ENCODE data around the gene RTKN. TPM values are rescaled to one million over a fixed set of nuclear protein-coding genes. Genes with fewer than 3 reads are reported as not detected.
"Not testable (repeated sequence)": the region's sequence is repeated elsewhere in the genome, so short reads cannot be mapped to it uniquely, and the experiment has no call there.

Gene RTKN
- total RNA-seq, 2 donors from 2014 or later: 3.1 to 4.8 TPM

DNA sequence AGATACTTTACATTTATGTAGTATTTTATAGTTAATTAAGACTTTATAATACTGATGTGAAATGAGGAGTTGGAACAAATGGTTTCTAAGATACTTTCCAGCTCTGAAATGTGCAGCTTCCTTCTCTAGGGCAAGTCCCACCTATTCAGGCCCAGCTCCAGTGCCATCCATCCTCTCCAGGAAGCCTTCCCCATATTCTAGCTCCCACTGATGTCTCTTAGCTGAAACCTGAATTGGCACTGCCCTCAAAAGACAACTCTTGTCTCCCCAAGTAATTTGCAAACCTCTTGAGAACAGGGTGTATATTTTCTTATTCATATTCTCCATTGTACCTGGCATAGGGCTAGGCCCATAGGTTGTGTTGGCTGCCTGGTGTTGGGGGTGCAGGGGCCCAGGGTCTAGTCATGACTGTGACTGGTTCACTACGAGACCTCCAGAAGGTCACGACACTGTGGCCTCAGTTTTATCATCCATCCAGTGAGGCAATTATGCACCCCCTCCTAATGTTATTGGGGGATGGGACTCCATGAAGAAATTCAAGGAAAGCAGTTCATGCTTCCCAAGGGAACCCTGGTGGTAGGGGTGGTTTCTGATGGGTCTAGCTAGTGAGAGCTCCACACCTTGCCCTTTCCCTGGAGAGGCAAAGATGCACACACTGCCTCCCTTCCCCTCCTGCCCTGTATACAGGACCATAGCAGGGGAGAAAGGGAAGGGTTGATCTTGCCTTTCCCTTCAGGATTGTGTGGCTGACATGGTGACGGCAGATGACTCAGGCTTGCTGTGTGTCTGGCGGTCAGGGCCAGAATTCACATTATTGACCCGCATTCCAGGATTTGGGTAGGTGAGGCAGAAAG is 17.4 kb downstream of the RTKN start:
- Mint-ChIP-seq H3K4me3 (no peak overlapping the region), H3K9me3 (no peaks in the 10 kb centered on the region), H3K4me1 (ENCODE audit: low read depth) (peaks cover 37% of the 10 kb centered on the region), H3K27ac (no peak overlapping the region), H3K27me3 (ENCODE audit: low read depth) (no peaks in the 10 kb centered on the region), H3K36me3 (ENCODE audit: insufficient read depth in 2 of 2) (peaks cover 2 to 4% of the 10 kb centered on the region in 2 donors)
- no peak for ATAC-seq (replicated peaks in 1 of 2)
- no peak for DNase-seq

DNA sequence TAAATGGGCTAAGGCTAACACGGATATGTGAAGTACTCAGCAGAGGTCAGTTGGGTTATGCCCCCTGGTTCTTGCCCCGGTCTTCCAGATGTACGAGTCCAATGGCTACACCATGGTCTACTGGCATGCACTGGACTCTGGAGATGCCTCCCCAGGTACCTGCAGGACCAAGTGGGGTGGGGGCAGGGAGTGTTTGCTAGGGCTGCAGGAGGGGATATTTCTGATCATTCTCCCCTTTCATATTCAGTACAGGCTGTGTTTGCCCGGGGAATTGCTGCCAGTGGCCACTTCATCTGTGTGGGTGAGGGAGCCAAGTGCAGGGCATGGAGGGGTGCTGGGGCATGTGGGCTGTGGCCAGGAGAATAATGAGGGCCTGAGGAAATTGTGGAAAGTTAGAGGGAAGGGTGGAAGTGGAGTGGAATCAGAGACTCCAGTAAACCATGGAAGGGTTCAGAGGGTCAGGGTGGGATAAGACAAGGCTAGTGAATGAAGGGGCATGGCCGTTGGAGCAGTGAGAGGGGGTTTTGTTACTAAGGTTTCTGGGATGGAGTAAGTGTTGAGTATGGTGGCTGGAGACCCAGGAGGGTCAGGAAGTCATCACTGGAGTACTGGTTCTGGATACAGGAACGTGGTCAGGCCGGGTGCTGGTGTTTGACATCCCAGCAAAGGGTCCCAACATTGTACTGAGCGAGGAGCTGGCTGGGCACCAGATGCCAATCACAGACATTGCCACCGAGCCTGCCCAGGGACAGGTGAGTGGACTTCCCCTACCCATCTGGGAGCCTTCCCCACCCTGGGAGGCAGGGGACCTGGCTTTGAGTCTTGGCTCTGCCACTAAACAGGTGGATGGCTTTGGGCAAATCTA is 18.3 kb downstream of the RTKN start:
- DNase-seq (no peak), ATAC-seq (replicated peaks in 1 of 2) (no peak)
- H3K27ac Mint-ChIP-seq: no peak overlapping the region
- H3K4me3 Mint-ChIP-seq: peak overlapping the region; percentile 96 to 97
- peaks cover 2 to 4% of the 10 kb centered on the region in 2 donors for H3K36me3 Mint-ChIP-seq (ENCODE audit: insufficient read depth in 2 of 2)
- H3K9me3 Mint-ChIP-seq: no peaks in the 10 kb centered on the region
- H3K4me1 Mint-ChIP-seq (ENCODE audit: low read depth): peaks cover 37% of the 10 kb centered on the region
- no peaks in the 10 kb centered on the region for H3K27me3 Mint-ChIP-seq (ENCODE audit: low read depth)

DNA sequence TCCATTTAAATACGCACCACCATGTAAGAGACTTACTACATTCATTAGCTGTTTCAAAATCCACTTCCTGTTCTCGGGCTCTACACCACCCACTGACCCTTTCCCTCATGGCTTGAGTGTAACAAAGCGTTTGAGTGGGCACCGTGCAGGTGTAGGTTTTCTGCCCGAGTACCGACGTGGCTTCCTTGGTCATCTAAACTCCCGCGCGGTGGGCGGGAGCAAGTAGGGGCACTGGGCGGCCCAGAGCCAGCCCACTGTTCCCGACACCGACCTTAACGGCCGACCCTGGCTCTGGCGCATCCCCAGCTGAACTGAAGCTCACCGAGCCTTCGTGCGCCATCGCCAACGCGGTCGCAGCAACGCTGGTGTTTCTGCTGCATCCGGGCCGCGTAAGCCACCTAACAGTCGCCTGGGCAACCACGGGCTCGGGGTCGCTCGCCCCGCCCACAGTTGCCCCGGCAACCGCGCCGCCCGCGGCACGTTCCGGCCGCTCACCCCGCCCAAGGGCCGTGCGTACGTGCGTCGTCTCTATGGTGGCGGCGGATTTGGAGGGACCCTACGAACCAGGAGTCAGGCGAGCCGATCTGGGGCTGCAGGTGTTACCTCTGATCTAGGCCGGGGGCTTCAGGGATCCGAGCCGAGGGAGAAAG is 20.4 kb downstream of the RTKN start, which contains the start of the genes C2orf81 and WDR54:
TSS of gene C2orf81 (minus strand) at position 399 of the 650 bp plus-strand sequence. CDS start at position 340, 59 bp downstream.
TSS of gene WDR54 (plus strand) at position 510 of the 650 bp plus-strand sequence. CDS start 424 bp downstream, outside the sequence.
- Mint-ChIP-seq H3K36me3 (ENCODE audit: insufficient read depth in 2 of 2) (peaks cover 2 to 4% of the 10 kb centered on the region in 2 donors), H3K4me3 (peak within 1 kb of the TSS; percentile 96 to 97), H3K27ac (peak within 1 kb of the TSS; percentile 94), H3K9me3 (no peaks in the 10 kb centered on the region), H3K27me3 (ENCODE audit: low read depth) (no peaks in the 10 kb centered on the region), H3K4me1 (ENCODE audit: low read depth) (peaks cover 42% of the 10 kb centered on the region)
- ATAC-seq (replicated peaks in 1 of 2) (peak; percentile 97 to 98), DNase-seq (peak; percentile 96 to 97)

DNA sequence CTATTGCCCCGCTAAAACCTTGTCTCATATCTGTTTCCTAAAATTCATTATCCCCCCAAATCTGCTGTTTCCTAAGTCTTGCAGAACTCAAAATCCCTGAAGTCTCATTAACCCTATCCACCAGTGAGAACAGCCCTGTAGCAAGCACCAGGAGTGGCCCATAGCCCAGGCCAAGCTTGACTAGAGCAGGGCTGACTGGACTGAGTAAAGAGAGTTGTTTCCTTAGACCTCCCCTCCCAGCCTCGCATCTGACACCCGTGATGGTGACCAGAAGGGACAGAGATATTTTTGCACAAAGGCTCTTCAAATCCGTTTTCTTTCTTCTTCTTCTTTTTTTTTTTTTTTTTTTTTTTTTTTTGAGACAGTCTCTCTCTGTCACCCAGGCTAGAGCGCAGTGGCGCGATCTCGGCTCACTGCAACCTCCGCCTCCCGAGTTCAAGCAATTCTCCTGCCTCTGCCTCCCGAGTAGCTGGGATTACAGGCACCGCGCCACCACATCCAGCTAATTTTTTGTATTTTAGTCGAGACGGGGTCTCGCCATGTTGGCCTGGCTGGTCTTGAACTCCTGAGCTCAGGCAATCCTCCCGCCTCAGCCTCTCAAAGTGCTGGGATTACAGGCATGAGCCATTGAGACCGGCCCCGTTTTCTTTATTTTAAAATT is 21.2 kb downstream of the RTKN start:
- H3K4me1 Mint-ChIP-seq (ENCODE audit: low read depth): peaks cover 49% of the 10 kb centered on the region
- peak overlapping the region; percentile 96 to 97 for H3K4me3 Mint-ChIP-seq
- H3K9me3 Mint-ChIP-seq; DNase-seq; H3K27me3 Mint-ChIP-seq (ENCODE audit: low read depth); H3K27ac Mint-ChIP-seq; H3K36me3 Mint-ChIP-seq (ENCODE audit: insufficient read depth in 2 of 2); ATAC-seq (replicated peaks in 1 of 2): not testable (repeated sequence)

DNA sequence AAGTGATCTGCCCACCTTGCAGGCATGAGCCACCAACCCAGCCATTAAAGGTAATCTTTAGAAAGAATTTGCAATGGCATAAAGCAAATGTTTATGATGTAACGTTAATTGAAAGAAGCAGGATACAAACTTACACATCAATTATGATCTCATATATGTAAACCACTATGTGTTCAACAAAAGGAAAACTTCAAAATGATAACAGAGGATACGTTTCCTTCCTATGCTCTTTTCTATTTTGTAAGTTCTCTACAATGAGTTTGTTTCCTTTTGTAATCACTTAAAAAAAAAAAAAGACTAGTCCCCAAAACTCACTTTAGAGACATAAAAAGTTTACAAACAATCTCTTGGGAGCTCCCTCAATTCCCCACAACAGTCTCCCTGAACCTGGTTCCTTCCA is 21.7 kb downstream of the RTKN start:
- DNase-seq (no peak), ATAC-seq (replicated peaks in 1 of 2) (no peak)
- Mint-ChIP-seq H3K9me3 (no peaks in the 10 kb centered on the region), H3K36me3 (ENCODE audit: insufficient read depth in 2 of 2) (peaks cover 0 to 2% of the 10 kb centered on the region in 2 donors), H3K4me1 (ENCODE audit: low read depth) (peaks cover 53% of the 10 kb centered on the region), H3K4me3 (peak overlapping the region; percentile 20 to 97), H3K27ac (peak overlapping the region; percentile 11), H3K27me3 (ENCODE audit: low read depth) (no peaks in the 10 kb centered on the region)

DNA sequence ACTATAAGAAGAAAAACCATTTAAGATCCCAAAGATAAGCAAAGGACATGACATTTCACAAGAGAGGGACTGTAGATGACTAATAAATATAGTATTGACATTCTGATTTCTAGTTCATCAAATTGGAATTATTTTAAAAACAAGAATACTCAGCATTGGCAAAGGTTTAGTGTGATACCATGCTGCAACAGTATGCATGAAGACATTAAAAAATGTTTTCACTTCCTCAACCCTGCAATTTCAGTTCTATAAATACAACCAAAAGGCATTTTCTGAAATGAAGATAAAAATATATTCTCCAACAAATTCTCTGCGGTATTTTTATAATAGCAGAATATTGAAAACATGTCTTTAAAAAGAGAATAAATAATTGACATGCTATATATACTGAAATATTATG is 22.4 kb downstream of the RTKN start:
- DNase-seq (no peak), ATAC-seq (replicated peaks in 1 of 2) (no peak)
- Mint-ChIP-seq H3K27me3 (ENCODE audit: low read depth) (no peaks in the 10 kb centered on the region), H3K4me3 (no peak overlapping the region), H3K4me1 (ENCODE audit: low read depth) (peaks cover 53% of the 10 kb centered on the region), H3K9me3 (no peaks in the 10 kb centered on the region), H3K27ac (no peak overlapping the region), H3K36me3 (ENCODE audit: insufficient read depth in 2 of 2) (peaks cover 0 to 2% of the 10 kb centered on the region in 2 donors)

DNA sequence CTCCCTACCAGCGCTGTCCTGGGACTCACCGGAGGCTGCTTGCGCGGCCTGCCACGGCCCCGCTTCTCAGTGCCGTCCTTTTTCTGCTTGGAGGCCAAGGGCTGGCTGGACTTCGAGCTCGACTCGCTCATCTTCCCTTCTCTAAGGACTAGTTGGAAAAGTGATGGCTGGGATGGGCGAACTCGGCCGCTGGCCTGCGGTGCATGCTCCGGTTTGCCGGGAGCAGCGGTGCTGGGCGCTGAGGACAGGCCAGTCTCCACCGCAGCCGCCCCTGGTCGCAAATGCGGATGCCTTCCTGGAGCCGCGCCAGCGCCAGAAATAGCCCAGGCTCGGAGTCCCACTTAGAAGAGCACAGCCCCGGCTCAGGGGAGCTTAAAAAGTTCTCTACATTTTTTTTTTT is 23.4 kb downstream of the RTKN start:
- ATAC-seq (replicated peaks in 1 of 2) (no peak), DNase-seq (no peak)
- Mint-ChIP-seq H3K9me3 (no peaks in the 10 kb centered on the region), H3K4me3 (no peak overlapping the region), H3K27ac (no peak overlapping the region), H3K27me3 (ENCODE audit: low read depth) (no peaks in the 10 kb centered on the region), H3K36me3 (ENCODE audit: insufficient read depth in 2 of 2) (peaks cover 0 to 2% of the 10 kb centered on the region in 2 donors), H3K4me1 (ENCODE audit: low read depth) (peaks cover 48% of the 10 kb centered on the region)

DNA sequence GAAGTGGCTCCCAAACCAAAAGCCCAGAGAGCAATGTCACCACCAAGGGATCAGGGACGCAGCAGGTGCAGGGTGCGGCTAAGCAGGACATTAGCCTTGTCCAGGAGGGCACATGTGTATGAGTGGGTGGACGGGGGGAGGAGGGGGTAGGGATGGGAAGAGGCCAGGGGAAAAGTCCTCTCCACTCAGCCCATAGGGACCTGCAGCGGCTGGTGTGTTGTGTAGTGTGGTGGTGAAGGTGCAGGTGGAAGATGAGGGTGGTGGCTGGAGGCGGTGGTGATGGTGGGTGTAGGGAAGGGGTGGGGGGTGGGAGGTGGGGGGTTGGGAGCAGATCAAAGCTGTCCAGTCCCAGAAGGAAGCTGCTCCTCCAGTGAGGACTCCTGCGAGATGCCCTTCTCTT is 24.0 kb downstream of the RTKN start:
- Mint-ChIP-seq H3K4me1 (ENCODE audit: low read depth) (peaks cover 43% of the 10 kb centered on the region), H3K27me3 (ENCODE audit: low read depth) (no peaks in the 10 kb centered on the region), H3K4me3 (no peak overlapping the region), H3K9me3 (no peaks in the 10 kb centered on the region), H3K27ac (no peak overlapping the region), H3K36me3 (ENCODE audit: insufficient read depth in 2 of 2) (no peaks in the 10 kb centered on the region)
- DNase-seq: no peak
- no peak for ATAC-seq (replicated peaks in 1 of 2)

DNA sequence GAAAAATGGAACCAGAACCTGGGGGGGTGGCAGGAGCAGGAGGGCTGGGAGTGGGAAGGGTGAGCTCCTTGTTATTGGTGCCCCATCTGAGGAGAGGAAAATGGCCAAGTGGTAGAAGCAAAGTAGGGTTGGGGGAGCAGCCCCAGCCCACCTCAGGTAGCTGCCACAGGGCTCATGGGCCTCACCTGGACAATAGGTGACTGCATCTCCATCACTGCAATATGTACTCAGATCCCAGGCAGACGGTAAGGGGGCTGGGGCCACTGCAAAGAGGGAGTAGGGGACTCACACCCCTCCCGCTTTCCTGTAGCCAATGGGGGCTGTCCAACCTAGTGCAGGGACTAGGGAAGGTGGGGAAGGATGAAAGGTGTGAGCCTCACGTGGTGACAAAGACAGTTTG is 24.5 kb downstream of the RTKN start:
- H3K27me3 Mint-ChIP-seq (ENCODE audit: low read depth): no peaks in the 10 kb centered on the region
- no peaks in the 10 kb centered on the region for H3K9me3 Mint-ChIP-seq
- H3K4me1 Mint-ChIP-seq (ENCODE audit: low read depth): peaks cover 37% of the 10 kb centered on the region
- no peak overlapping the region for H3K4me3 Mint-ChIP-seq
- no peak overlapping the region for H3K27ac Mint-ChIP-seq
- DNase-seq (no peak), ATAC-seq (replicated peaks in 1 of 2) (no peak)
- no peaks in the 10 kb centered on the region for H3K36me3 Mint-ChIP-seq (ENCODE audit: insufficient read depth in 2 of 2)

DNA sequence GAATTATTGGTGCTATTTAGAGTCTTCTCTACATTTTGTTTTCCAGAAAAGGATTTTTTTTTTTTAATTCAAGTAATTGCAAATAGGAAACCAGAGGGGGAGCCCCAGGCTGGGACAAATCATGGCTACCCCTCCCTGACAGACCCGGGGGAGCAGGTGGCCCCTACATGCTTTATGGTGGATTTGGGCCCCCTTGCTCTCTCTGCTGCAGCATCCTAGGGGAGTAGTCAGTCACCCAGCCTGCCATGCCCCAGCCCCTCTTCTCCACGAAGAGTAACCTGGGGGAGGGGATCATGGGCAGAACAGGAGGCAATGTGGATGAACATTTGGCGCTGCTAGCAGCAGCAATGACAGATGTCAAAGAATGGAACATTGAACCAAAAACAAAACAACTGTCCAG is 25.0 kb downstream of the RTKN start:
- H3K9me3 Mint-ChIP-seq: no peaks in the 10 kb centered on the region
- no peak for DNase-seq
- H3K36me3 Mint-ChIP-seq (ENCODE audit: insufficient read depth in 2 of 2): no peaks in the 10 kb centered on the region
- H3K27me3 Mint-ChIP-seq (ENCODE audit: low read depth): no peaks in the 10 kb centered on the region
- peaks cover 34% of the 10 kb centered on the region for H3K4me1 Mint-ChIP-seq (ENCODE audit: low read depth)
- no peak for ATAC-seq (replicated peaks in 1 of 2)
- H3K4me3 Mint-ChIP-seq: no peak overlapping the region
- H3K27ac Mint-ChIP-seq: no peak overlapping the region

DNA sequence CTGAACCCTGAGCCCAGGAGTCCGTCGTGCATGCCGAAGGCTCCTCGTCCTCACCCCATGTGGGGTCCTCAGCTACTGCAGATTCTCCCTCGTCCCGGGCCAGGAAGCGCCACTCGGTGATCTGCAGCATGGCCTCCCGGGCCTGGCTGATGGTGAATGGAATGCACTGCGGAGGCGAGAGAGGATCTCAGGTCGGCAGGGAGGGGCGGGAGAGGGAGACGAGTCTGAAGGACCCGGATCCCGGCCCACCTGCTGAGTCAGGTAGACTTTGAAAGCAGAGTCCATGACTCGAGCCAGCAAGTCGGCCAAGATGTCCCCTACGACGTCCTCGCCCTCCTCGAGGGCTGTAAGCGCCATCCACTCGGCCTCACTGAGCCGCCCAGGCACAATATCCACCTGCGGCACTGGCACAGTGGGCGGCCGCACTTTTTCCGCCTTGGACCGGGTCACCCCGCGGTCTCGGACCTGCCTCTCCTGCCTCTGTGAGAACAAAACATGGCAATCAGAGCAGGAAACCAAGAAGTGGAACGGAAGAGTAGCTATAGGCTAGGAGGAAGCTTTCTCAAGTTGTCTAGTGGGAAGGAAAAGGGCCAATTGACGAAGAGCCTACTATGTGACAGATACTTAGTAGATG is 25.9 kb downstream of the RTKN start:
- no peak for DNase-seq
- peak overlapping the region; percentile 15 to 80 for H3K4me3 Mint-ChIP-seq
- peak in 1 of 2 donors; percentile 7 for ATAC-seq (replicated peaks in 1 of 2)
- H3K9me3 Mint-ChIP-seq: no peaks in the 10 kb centered on the region
- H3K27me3 Mint-ChIP-seq (ENCODE audit: low read depth): no peaks in the 10 kb centered on the region
- peaks cover 28% of the 10 kb centered on the region for H3K4me1 Mint-ChIP-seq (ENCODE audit: low read depth)
- H3K36me3 Mint-ChIP-seq (ENCODE audit: insufficient read depth in 2 of 2): no peaks in the 10 kb centered on the region
- H3K27ac Mint-ChIP-seq: no peak overlapping the region
